GM12892 (cell line): ENCODE measurements around the gene ANKRD44.
"Not testable (repeated sequence)": the region's sequence is repeated elsewhere in the genome, so short reads cannot be mapped to it uniquely, and the experiment has no call there.

Experiments
- DNase-seq: peaks from one replicate; pipeline ENCODE4 v3.0.0; 2011; ENCODE audit not compliant: insufficient read length
- FAIRE-seq: peaks from 2 replicates; lab custom pipeline; 2011; peaks lifted over from hg19 to GRCh38; lab: Jason Lieb, UNC
- POLR2A ChIP-seq: IDR thresholded peaks from 2 replicates; pipeline ENCODE4 v1.6.1; 2011; ENCODE audit warnings: low read depth, low read length, control low read depth
- POLR2AphosphoS5 ChIP-seq: IDR thresholded peaks from 2 replicates; pipeline ENCODE4 v1.6.1; 2011; ENCODE audit warnings: low read depth, low read length, control low read depth
- TAF1 ChIP-seq: IDR thresholded peaks from 2 replicates; pipeline ENCODE4 v1.6.1; 2011; ENCODE audit warnings: low read depth, mild to moderate bottlenecking, control low read depth, low read length, borderline replicate concordance

ANKRD44 gene

DNA sequence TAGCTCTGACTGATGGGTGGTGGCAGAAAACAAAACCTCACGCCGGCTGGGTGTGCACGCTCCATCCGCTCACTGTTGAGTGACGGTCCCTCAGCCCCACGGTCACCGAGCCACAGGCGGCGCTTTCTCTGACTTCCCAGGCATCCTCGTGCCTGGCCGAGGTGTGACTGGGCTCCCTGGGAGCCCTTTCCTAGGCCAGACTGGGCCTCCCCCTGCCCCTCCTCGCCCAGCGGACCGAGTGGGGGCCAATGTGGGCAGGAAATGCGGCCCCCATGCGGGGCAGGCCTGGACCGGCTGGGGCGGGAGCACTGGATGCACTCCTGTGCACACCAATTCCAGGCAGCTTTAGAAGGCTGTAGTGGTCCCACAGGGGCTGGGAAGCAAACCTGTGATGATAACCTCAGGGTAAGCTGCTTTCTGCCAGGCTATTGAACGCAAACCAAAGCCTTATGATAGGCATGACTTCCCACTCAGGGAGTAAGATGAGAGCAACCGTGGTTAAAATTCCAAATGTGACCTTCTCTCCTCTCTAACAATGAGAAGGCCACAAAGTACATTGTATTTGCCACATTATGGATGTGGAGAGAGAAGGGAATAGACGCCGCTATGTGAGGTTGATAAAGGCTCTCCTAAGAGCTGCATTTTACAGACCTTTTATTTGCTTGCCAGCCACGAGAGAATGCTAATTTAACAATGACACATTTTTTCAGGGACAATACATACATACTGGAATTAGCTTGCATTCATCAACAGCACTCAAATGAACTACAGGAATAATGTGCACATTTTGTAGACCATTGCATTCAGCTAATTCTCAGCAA lies 300.2 kb downstream of the ANKRD44 start:
- TF ChIP-seq POLR2AphosphoS5 (no peak), POLR2A (no peak), TAF1 (no peak)
- FAIRE-seq (peak; percentile 24), DNase-seq (no peak)

- FAIRE-seq: not testable (repeated sequence)
Observed at GRCh38 chr2:197008741-197009341, 301.7 kb downstream of the ANKRD44 start.

DNA sequence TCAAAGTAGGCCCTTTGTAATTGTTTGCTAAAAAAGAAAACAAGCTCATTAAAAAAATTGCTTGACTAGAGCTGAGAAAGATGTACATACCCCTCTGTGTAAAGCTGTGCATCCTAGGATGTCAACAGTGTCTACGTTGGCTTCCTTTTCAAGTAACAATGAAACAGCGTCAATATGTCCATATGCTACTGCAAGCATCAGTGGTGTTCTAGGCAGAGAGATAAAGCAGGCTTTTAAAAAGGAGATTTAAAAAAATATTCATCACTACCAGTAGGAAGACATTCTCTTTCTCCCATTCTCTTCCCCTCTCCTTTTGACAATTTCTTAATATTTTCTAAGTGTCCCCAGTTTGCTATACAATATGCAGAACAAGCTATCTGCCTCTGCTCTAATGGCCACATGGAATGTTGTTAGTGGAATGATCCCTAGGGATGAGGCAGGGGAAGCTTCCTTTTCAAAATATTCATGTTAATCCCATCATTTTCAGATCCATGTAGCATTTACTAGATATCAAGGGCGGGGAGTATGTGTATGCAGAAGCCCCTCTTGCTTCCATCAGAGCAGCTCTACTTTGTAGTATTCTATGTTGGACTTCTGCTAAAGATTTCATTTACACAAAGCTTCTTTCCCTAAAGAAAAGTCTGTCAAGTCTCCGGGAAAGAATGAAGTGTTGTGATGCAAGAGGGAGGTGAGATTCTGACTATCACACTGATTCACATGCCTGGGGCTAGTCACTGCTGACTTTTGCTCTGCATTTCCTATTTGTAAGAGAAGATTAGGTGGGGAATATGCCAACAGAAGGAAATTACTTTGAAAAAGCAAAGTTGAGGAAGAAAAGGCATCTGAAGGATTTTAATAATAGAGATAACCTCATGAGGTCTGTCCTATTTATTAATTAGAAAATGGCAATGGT lies 302.6 kb downstream of the ANKRD44 start:
- FAIRE-seq: no peak
- TF ChIP-seq POLR2A: no peak

More at GRCh38 chr2:197008741-197009341, 301.7 kb downstream of the ANKRD44 start:
- not testable (repeated sequence) for DNase-seq

GRCh38 chr2:197001921-197002320 lies 308.7 kb downstream of the ANKRD44 start:
- TF ChIP-seq TAF1 (no peak), POLR2AphosphoS5 (no peak), POLR2A (no peak)
- no peak for FAIRE-seq
- DNase-seq: no peak

More for the DNA sequence above, 302.6 kb downstream of the ANKRD44 start:
- DNase-seq: no peak

DNA sequence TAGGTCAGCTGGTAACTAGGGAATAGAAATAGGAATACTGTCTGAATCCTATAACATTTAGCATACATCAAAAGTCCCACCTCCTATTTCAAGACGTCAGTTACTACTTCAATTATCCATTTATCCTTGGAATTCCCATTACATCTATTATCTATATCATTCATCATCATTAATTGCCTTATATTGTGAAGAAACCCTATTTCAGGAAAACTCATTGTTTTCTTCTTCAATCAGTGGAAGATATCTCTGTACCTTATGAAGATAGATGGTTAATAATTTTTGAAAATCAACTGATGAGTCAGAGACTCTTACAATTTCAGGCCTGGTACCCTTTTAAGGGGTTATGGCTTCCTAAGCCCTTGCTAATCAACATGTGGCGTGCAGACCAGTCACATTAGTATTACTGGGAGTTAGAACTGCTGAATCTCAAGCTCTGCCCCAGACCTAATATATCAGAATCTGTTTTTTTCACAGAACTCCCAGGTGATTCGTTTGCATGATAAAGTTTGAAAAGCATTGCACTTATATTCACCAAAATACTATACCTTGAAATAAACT lies 314.7 kb downstream of the ANKRD44 start:
- TF ChIP-seq POLR2AphosphoS5 (no peak), POLR2A (no peak), TAF1 (no peak)
- no peak for DNase-seq
- no peak for FAIRE-seq

DNA sequence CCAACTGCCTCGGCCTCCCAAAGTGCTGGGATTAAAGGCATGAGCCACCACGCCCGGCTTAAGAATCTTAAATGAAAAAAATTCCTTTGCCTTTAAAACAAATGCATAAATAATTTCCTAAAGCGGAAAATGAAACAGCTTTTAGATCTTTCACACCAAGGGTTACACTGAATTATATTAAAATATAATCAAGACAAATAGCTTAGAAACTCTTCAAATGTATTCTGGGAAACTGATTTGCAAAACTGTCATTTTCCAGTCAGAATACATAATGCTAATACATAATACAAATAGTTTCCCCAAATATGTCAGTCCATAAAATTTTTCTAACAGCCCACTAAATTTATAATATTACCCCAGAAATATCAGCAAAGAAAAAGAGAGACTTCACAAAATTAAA lies 315.8 kb downstream of the ANKRD44 start:
- no peak for FAIRE-seq
- no peak for DNase-seq
- TF ChIP-seq TAF1 (no peak), POLR2AphosphoS5 (no peak), POLR2A (no peak)

GRCh38 chr2:196993617-196994016 lies 317.0 kb downstream of the ANKRD44 start:
- TF ChIP-seq POLR2AphosphoS5: no peak
- no peak for TF ChIP-seq POLR2A
- no peak for TF ChIP-seq TAF1
- FAIRE-seq (no peak), DNase-seq (no peak)

GRCh38 chr2:196992466-196992865 lies 318.1 kb downstream of the ANKRD44 start:
- TF ChIP-seq POLR2AphosphoS5 (no peak), TAF1 (no peak), POLR2A (no peak)
- no peak for FAIRE-seq

GRCh38 chr2:196990788-196991461 lies 319.7 kb downstream of the ANKRD44 start:
- DNase-seq (no peak), FAIRE-seq (peak; percentile 57)
- no peak for TF ChIP-seq POLR2AphosphoS5
- no peak for TF ChIP-seq POLR2A
- TF ChIP-seq TAF1: no peak

More at GRCh38 chr2:196992466-196992865, 318.1 kb downstream of the ANKRD44 start:
- no peak for DNase-seq

- DNase-seq: no peak
- FAIRE-seq: no peak
- no peak for TF ChIP-seq TAF1
- TF ChIP-seq POLR2AphosphoS5: no peak
- no peak for TF ChIP-seq POLR2A
Observed at GRCh38 chr2:196990092-196990491, 320.5 kb downstream of the ANKRD44 start.
